DND-41 (cell line): ENCODE results near the gene SMYD1.

Source experiments
- CTCF ChIP-seq: IDR thresholded peaks from 2 replicates; pipeline ENCODE4 v1.5.1; 2012; ENCODE audit warnings: borderline replicate concordance, low read length, moderate library complexity, mild to moderate bottlenecking; ENCODE audit not compliant: poor library complexity, severe bottlenecking; ENCODE audit errors: extremely low read depth
- EZH2 ChIP-seq: IDR thresholded peaks from 3 replicates; pipeline ENCODE4 v1.6.1; 2012; ENCODE audit warnings: borderline replicate concordance, low read depth, mild to moderate bottlenecking, moderate library complexity, low read length, inconsistent platforms; ENCODE audit not compliant: severe bottlenecking

- TF ChIP-seq CTCF (no peak), EZH2 (no peak)
Measured at GRCh38 chr2:88129313-88129959, 61.8 kb downstream of the SMYD1 start.
